DND-41 (cell line): ENCODE results near the gene CBARP.
A peak's percentile ranks its signal among the peaks of the same experiment; 100 is the strongest.

Experiments used
- ATAC-seq: fragments of 200-7000 bp; cut with Tn5 transposase; 3 replicates; pipeline ENCODE4 v1.9.1; 2021; ENCODE audit warnings: low read depth; ENCODE audit not compliant: insufficient read depth
- DNase-seq: peaks from one replicate; pipeline ENCODE4 v3.0.0-alpha.2; 2020
- H2AFZ ChIP-seq: 2 replicates; pipeline ENCODE4 v1.6.0; 2012; ENCODE audit warnings: low read depth, low read length
- H3K27ac ChIP-seq: 2 replicates; pipeline ENCODE4 v1.5.1; 2012; ENCODE audit warnings: low read length, inconsistent platforms
- H3K27me3 ChIP-seq: fragments of 200-600 bp; sonication (generic); 2 replicates; pipeline ENCODE4 v1.6.0; 2012; ENCODE audit warnings: low read length, mild to moderate bottlenecking, inconsistent platforms; ENCODE audit not compliant: insufficient read depth, poor library complexity
- H3K36me3 ChIP-seq: 2 replicates; pipeline ENCODE4 v1.5.1; 2012; ENCODE audit warnings: low read length, inconsistent platforms; ENCODE audit not compliant: insufficient read depth
- H3K4me1 ChIP-seq: 2 replicates; pipeline ENCODE4 v1.5.1; 2012; ENCODE audit warnings: mild to moderate bottlenecking, low read length; ENCODE audit not compliant: insufficient read depth
- H3K4me2 ChIP-seq: 2 replicates; pipeline ENCODE4 v1.6.0; 2012; ENCODE audit warnings: mild to moderate bottlenecking, moderate library complexity, low read length, inconsistent platforms; ENCODE audit not compliant: insufficient read depth
- H3K4me3 ChIP-seq, 2 experiments: fragments of 200-600 bp in 1 of 2; shearing (Covaris generic) in 1 of 2; 2 replicates each; pipeline ENCODE4 v1.5.1; 2012 to 2016; ENCODE audit warnings: inconsistent platforms in 2 of 2, low read length in 2 of 2, mild to moderate bottlenecking in 2 of 2, low read depth in 1 of 2, moderate library complexity in 1 of 2
- H3K79me2 ChIP-seq: 2 replicates; pipeline ENCODE4 v1.6.0; 2012; ENCODE audit warnings: low read length, inconsistent platforms; ENCODE audit not compliant: insufficient read depth
- H3K9ac ChIP-seq: 2 replicates; pipeline ENCODE4 v1.6.0; 2012; ENCODE audit warnings: low read depth, mild to moderate bottlenecking, inconsistent platforms, low read length, moderate library complexity
- H3K9me3 ChIP-seq: 2 replicates; pipeline ENCODE4 v1.5.1; 2012; ENCODE audit warnings: low read length, moderate library complexity, mild to moderate bottlenecking, inconsistent platforms; ENCODE audit not compliant: insufficient read depth, severe bottlenecking
- H4K20me1 ChIP-seq: 2 replicates; pipeline ENCODE4 v1.6.0; 2012; ENCODE audit warnings: low read length; ENCODE audit not compliant: insufficient read depth
- CTCF ChIP-seq: IDR thresholded peaks from 2 replicates; pipeline ENCODE4 v1.5.1; 2012; ENCODE audit warnings: borderline replicate concordance, low read length, moderate library complexity, mild to moderate bottlenecking; ENCODE audit not compliant: poor library complexity, severe bottlenecking; ENCODE audit errors: extremely low read depth
- EZH2 ChIP-seq: IDR thresholded peaks from 3 replicates; pipeline ENCODE4 v1.6.1; 2012; ENCODE audit warnings: borderline replicate concordance, low read depth, mild to moderate bottlenecking, moderate library complexity, low read length, inconsistent platforms; ENCODE audit not compliant: severe bottlenecking

The CBARP gene

GRCh38 chr19:1267477-1268225 is 29.8 kb upstream of the CBARP start:
- Histone ChIP-seq H3K9me3 (no peaks in the 10 kb centered on the region), H2AFZ (no peak overlapping the region), H3K4me2 (peak overlapping the region; percentile 72), H3K79me2 (peaks cover 35% of the 10 kb centered on the region), H3K27me3 (peaks cover 4% of the 10 kb centered on the region), H3K4me1 (peaks cover 53% of the 10 kb centered on the region), H3K36me3 (peaks cover 31% of the 10 kb centered on the region), H3K4me3 (no peak overlapping the region; a peak in 1 of 4 replicates), H4K20me1 (peaks cover 31% of the 10 kb centered on the region), H3K9ac (no peak overlapping the region), H3K27ac (no peak overlapping the region)
- TF ChIP-seq EZH2 (no peak), CTCF (no peak)
- DNase-seq (no peak), ATAC-seq (no peak)

DNA sequence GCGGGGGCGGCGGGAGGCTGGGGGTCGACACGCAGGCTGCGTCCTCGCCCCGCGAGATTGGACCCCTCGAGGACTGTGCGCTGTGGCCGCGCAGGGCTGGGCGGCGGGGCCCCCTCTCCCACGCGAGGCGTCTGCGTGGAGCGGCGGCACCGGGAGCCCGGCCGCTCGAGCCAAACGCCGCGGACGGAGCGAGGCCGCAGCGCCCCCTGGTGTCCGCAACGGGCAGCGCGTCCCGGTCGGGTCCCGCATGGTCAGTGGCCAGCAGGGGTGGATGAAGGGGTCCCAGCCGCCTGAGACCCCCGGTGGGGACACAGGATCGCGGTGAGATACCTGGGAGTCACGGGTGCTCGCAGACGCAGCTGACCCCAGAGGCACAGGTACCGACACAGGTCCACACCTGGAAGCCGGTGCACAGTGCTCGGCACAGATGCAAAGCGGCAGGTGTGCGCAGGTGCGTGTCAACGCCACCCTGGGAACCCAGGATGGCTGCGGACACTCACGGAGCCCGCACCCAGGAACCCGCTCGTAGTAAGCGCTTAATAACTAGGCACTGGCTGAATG is 29.2 kb upstream of the CBARP start:
- Histone ChIP-seq H3K9me3 (no peaks in the 10 kb centered on the region), H3K4me3 (peak overlapping the region in 1 of 2 experiments; percentile 51; a peak in 2 of 4 replicates), H3K79me2 (peaks cover 28% of the 10 kb centered on the region), H3K4me1 (peaks cover 50% of the 10 kb centered on the region), H2AFZ (peak overlapping the region; percentile 49; the same call in 1 of the 2 replicates), H3K27ac (no peak overlapping the region), H4K20me1 (peaks cover 25% of the 10 kb centered on the region), H3K36me3 (peaks cover 25% of the 10 kb centered on the region), H3K27me3 (peaks cover 4% of the 10 kb centered on the region), H3K9ac (peak overlapping the region; percentile 52), H3K4me2 (peak overlapping the region; percentile 72)
- TF ChIP-seq EZH2 (no peak), CTCF (peak; percentile 93)
- DNase-seq (peak; percentile 55), ATAC-seq (no peak)

- Histone ChIP-seq H3K9ac (peak overlapping the region; percentile 52), H3K4me1 (peaks cover 50% of the 10 kb centered on the region), H3K36me3 (peaks cover 18% of the 10 kb centered on the region), H3K4me3 (peak overlapping the region in 1 of 2 experiments; percentile 51; a peak in 2 of 4 replicates), H3K27me3 (peaks cover 4% of the 10 kb centered on the region), H3K79me2 (peaks cover 22% of the 10 kb centered on the region), H3K9me3 (no peaks in the 10 kb centered on the region), H2AFZ (peak overlapping the region; percentile 49; the same call in 1 of the 2 replicates), H3K27ac (no peak overlapping the region), H3K4me2 (peak overlapping the region; percentile 72), H4K20me1 (peaks cover 18% of the 10 kb centered on the region)
- no peak for ATAC-seq
- DNase-seq: peak; percentile 54
- TF ChIP-seq CTCF (no peak), EZH2 (no peak)
These were observed 28.5 kb upstream of the CBARP start for GRCh38 chr19:1266129-1266915.
